Mesenchymal stem cell (in vitro differentiated cells and primary cell): ENCODE data around the gene NID2.

Experiments used
- DNase-seq: peaks from one replicate; pipeline ENCODE4 v3.0.0-alpha.2; 2013
- H2AFZ ChIP-seq: one replicate; pipeline ENCODE4 v1.6.1; 2013; ENCODE audit warnings: low read depth, mild to moderate bottlenecking, control low read depth, inconsistent platforms, low read length, moderate library complexity
- H2AK5ac ChIP-seq: 2 replicates; pipeline ENCODE4 v1.6.1; 2013; ENCODE audit warnings: low read length, moderate library complexity, mild to moderate bottlenecking, inconsistent platforms; ENCODE audit not compliant: severe bottlenecking
- H2BK120ac ChIP-seq: one replicate; pipeline ENCODE4 v1.6.1; 2013; ENCODE audit warnings: low read depth, mild to moderate bottlenecking, inconsistent platforms, low read length, moderate library complexity
- H2BK12ac ChIP-seq, 2 experiments: one replicate each; pipeline ENCODE4 v1.6.1; 2013; ENCODE audit warnings: inconsistent platforms in 2 of 2, low read length in 2 of 2, mild to moderate bottlenecking in 2 of 2, moderate library complexity in 2 of 2, control low read depth in 1 of 2
- H2BK15ac ChIP-seq: one replicate; pipeline ENCODE4 v1.6.1; 2013; ENCODE audit warnings: mild to moderate bottlenecking, low read depth, inconsistent platforms; ENCODE audit not compliant: poor library complexity, severe bottlenecking
- H2BK5ac ChIP-seq: 2 replicates; pipeline ENCODE4 v1.6.1; 2013; ENCODE audit warnings: low read depth, mild to moderate bottlenecking, low read length, control low read depth, inconsistent platforms; ENCODE audit not compliant: poor library complexity, severe bottlenecking
- H3K14ac ChIP-seq, 2 experiments: one replicate each; pipeline ENCODE4 v1.6.1; 2013; ENCODE audit warnings: inconsistent platforms in 2 of 2, low read length in 2 of 2, control low read depth in 1 of 2, mild to moderate bottlenecking in 1 of 2, moderate library complexity in 1 of 2
- H3K18ac ChIP-seq, 2 experiments: one replicate each; pipeline ENCODE4 v1.6.1; 2013; ENCODE audit warnings: inconsistent platforms in 2 of 2, low read length in 2 of 2, control low read depth in 1 of 2, low read depth in 1 of 2, mild to moderate bottlenecking in 1 of 2
- H3K23ac ChIP-seq, 2 experiments: one replicate each; pipeline ENCODE4 v1.6.1; 2013; ENCODE audit warnings: inconsistent platforms in 2 of 2, low read length in 2 of 2, mild to moderate bottlenecking in 2 of 2, moderate library complexity in 2 of 2, control low read depth in 1 of 2
- H3K27ac ChIP-seq: 2 replicates; pipeline ENCODE4 v1.5.1; 2013; ENCODE audit warnings: mild to moderate bottlenecking, moderate library complexity, low read length, control low read depth, inconsistent platforms; ENCODE audit not compliant: poor library complexity, severe bottlenecking
- H3K27me3 ChIP-seq, 2 experiments: 2 replicates each; pipeline versions ENCODE4 v1.6.1 to v1.7.0; 2013; ENCODE audit warnings: low read length in 2 of 2, mild to moderate bottlenecking in 2 of 2, moderate library complexity in 2 of 2, control low read depth in 1 of 2, inconsistent platforms in 1 of 2; ENCODE audit not compliant: control insufficient read depth in 1 of 2, insufficient read depth in 1 of 2
- H3K36me3 ChIP-seq, 2 experiments: 2 replicates each; pipeline versions ENCODE4 v1.6.1 to v1.7.0; 2013; ENCODE audit warnings: low read length in 2 of 2, control low read depth in 1 of 2, inconsistent platforms in 1 of 2, low read depth in 1 of 2, mild to moderate bottlenecking in 1 of 2; ENCODE audit not compliant: insufficient read depth in 2 of 2, control insufficient read depth in 1 of 2
- H3K4ac ChIP-seq, 2 experiments: one replicate each; pipeline ENCODE4 v1.6.1; 2013; ENCODE audit warnings: inconsistent platforms in 2 of 2, low read length in 2 of 2, mild to moderate bottlenecking in 2 of 2, moderate library complexity in 2 of 2, control low read depth in 1 of 2, low read depth in 1 of 2
- H3K4me1 ChIP-seq: 2 replicates; pipeline ENCODE4 v1.6.1; 2013; ENCODE audit warnings: low read depth, low read length, control low read depth; ENCODE audit not compliant: control insufficient read depth, insufficient read depth
- H3K4me2 ChIP-seq: 2 replicates; pipeline ENCODE4 v1.6.1; 2013; ENCODE audit warnings: low read length, mild to moderate bottlenecking, inconsistent platforms; ENCODE audit not compliant: poor library complexity, severe bottlenecking
- H3K4me3 ChIP-seq, 2 experiments: 2 replicates each; pipeline versions ENCODE4 v1.5.1 to v1.7.0; 2013; ENCODE audit warnings: low read length in 2 of 2, mild to moderate bottlenecking in 2 of 2, control low read depth in 1 of 2, low read depth in 1 of 2; ENCODE audit not compliant: insufficient read depth in 1 of 2
- H3K79me1 ChIP-seq: replicated peaks from 2 replicates; pipeline ENCODE4 v1.6.1; 2013; ENCODE audit warnings: mild to moderate bottlenecking, control low read depth, low read length, inconsistent platforms; ENCODE audit not compliant: poor library complexity, severe bottlenecking
- H3K9ac ChIP-seq: 2 replicates; pipeline ENCODE4 v1.7.0; 2013; ENCODE audit warnings: mild to moderate bottlenecking, low read length, moderate library complexity
- H3K9me3 ChIP-seq: 2 replicates; pipeline ENCODE4 v1.7.0; 2013; ENCODE audit warnings: mild to moderate bottlenecking, low read length; ENCODE audit not compliant: control insufficient read depth
- H4K8ac ChIP-seq: one replicate; pipeline ENCODE4 v1.6.1; 2013; ENCODE audit warnings: inconsistent platforms, mild to moderate bottlenecking, low read length, moderate library complexity
- H4K91ac ChIP-seq: one replicate; pipeline ENCODE4 v1.6.1; 2013; ENCODE audit warnings: mild to moderate bottlenecking, low read length, inconsistent platforms
- WGBS: methylation state at CpG from one replicate; pipeline ENCODE4 v1.1.7; 2013; ENCODE audit warnings: mixed read lengths; 5-methylcytosine and 5-hydroxymethylcytosine counted together

NID2 gene

DNA sequence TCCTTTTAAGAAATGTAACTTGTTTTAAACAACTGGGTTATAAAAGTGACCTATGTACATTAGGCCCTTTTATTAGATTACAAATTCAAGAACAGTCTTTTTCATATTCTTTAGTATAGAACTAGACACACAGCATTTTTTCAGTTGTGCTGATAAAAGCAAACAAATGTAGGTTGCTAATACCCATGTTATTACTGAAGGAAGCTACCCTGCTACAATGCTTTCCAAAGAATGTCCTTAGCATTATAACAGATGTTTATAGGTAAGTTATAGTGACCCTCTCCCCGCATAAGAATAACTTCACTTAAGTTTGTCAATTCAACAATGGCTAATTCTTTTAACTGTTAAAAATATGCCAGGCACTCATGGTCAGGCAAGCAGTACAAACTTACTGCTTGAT is 61.6 kb downstream of the NID2 start:
- no peak overlapping the region for H2BK5ac ChIP-seq
- H3K4me1 ChIP-seq: no peaks in the 10 kb centered on the region
- peaks cover 26 to 99% of the 10 kb centered on the region in 2 experiments for H3K36me3 ChIP-seq
- H2BK120ac ChIP-seq: no peak overlapping the region
- H3K9ac ChIP-seq: no peak overlapping the region
- H4K91ac ChIP-seq: no peak overlapping the region
- H3K18ac ChIP-seq: no peak overlapping the region
- no peak overlapping the region for H2BK12ac ChIP-seq
- no peak overlapping the region for H3K4me3 ChIP-seq
- H3K23ac ChIP-seq: no peak overlapping the region
- no peak overlapping the region for H2AK5ac ChIP-seq
- no peak overlapping the region for H3K4me2 ChIP-seq
- H3K27ac ChIP-seq: no peak overlapping the region
- no peak overlapping the region for H2AFZ ChIP-seq
- H4K8ac ChIP-seq: no peak overlapping the region
- no peak overlapping the region for H3K14ac ChIP-seq
- H3K4ac ChIP-seq: no peak overlapping the region
- DNase-seq: no peak
- peaks cover 16% of the 10 kb centered on the region for H3K79me1 ChIP-seq
- no peaks in the 10 kb centered on the region for H3K9me3 ChIP-seq
- H2BK15ac ChIP-seq: no peak overlapping the region
- H3K27me3 ChIP-seq: no peaks in the 10 kb centered on the region
- 100% methylated on average over 1 of the region's 1 CpG for WGBS

DNA sequence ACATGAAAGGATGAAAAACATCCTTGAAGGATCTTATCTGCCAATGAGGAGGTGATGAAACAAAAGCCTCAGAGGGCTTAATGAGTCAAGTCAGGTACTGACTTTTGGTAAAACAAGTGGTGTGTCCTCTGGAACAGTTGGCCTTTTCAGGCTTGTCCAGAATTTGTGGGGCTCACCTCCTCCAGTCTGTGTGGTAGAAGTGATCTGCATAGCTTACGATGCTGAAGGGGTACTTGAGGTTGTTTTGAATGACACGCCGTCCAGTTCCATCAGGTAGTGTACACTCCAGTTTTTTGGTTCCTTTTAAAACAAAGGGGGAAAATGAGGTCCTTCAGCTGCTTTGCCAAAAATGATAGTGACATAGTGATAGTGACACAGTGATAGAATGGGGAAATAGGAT is 62.5 kb downstream of the NID2 start:
- Histone ChIP-seq H3K27ac (no peak overlapping the region), H4K8ac (no peak overlapping the region), H3K4ac (no peak overlapping the region), H3K14ac (no peak overlapping the region), H3K9me3 (no peaks in the 10 kb centered on the region), H3K23ac (no peak overlapping the region), H2BK12ac (no peak overlapping the region), H3K4me1 (no peaks in the 10 kb centered on the region), H4K91ac (no peak overlapping the region), H3K18ac (no peak overlapping the region), H3K36me3 (peaks cover 24 to 99% of the 10 kb centered on the region in 2 experiments), H2AFZ (no peak overlapping the region), H2AK5ac (no peak overlapping the region), H2BK5ac (no peak overlapping the region), H2BK15ac (no peak overlapping the region), H3K27me3 (no peaks in the 10 kb centered on the region), H3K4me3 (no peak overlapping the region), H3K79me1 (peaks cover 17% of the 10 kb centered on the region), H3K4me2 (no peak overlapping the region), H3K9ac (no peak overlapping the region), H2BK120ac (no peak overlapping the region)
- DNase-seq: no peak
- 98% methylated on average over 3 of the region's 3 CpGs for WGBS

- no peak overlapping the region for H2AK5ac ChIP-seq
- H3K36me3 ChIP-seq: peaks cover 16 to 99% of the 10 kb centered on the region in 2 experiments
- no peak overlapping the region for H2BK12ac ChIP-seq
- WGBS: no CpG with 5 or more reads among the region's 2 CpGs
- H3K4me3 ChIP-seq: no peak overlapping the region
- no peak overlapping the region for H3K4ac ChIP-seq
- no peak for DNase-seq
- no peak overlapping the region for H2BK5ac ChIP-seq
- H3K9me3 ChIP-seq: no peaks in the 10 kb centered on the region
- H4K8ac ChIP-seq: no peak overlapping the region
- H2BK120ac ChIP-seq: no peak overlapping the region
- no peak overlapping the region for H3K18ac ChIP-seq
- no peak overlapping the region for H2BK15ac ChIP-seq
- no peak overlapping the region for H3K27ac ChIP-seq
- H3K4me1 ChIP-seq: no peaks in the 10 kb centered on the region
- H3K79me1 ChIP-seq: peaks cover 19% of the 10 kb centered on the region
- no peak overlapping the region for H3K14ac ChIP-seq
- no peak overlapping the region for H3K9ac ChIP-seq
- H3K27me3 ChIP-seq: no peaks in the 10 kb centered on the region
- H4K91ac ChIP-seq: no peak overlapping the region
- H3K23ac ChIP-seq: no peak overlapping the region
- no peak overlapping the region for H3K4me2 ChIP-seq
- H2AFZ ChIP-seq: no peak overlapping the region
Observed at GRCh38 chr14:52005625-52006024, 63.2 kb downstream of the NID2 start.

- no peaks in the 10 kb centered on the region for H3K27me3 ChIP-seq
- no peak overlapping the region for H2BK5ac ChIP-seq
- H3K27ac ChIP-seq: no peak overlapping the region
- no peak overlapping the region for H2AFZ ChIP-seq
- no peak for DNase-seq
- H2BK12ac ChIP-seq: no peak overlapping the region
- no peak overlapping the region for H3K9ac ChIP-seq
- H4K8ac ChIP-seq: no peak overlapping the region
- WGBS: 96% methylated on average over 3 of the region's 3 CpGs
- H4K91ac ChIP-seq: no peak overlapping the region
- H2BK120ac ChIP-seq: no peak overlapping the region
- H3K36me3 ChIP-seq: peaks cover 11 to 87% of the 10 kb centered on the region in 2 experiments
- no peak overlapping the region for H3K23ac ChIP-seq
- no peak overlapping the region for H2BK15ac ChIP-seq
- no peak overlapping the region for H3K4me2 ChIP-seq
- no peak overlapping the region for H3K4ac ChIP-seq
- H3K18ac ChIP-seq: no peak overlapping the region
- H3K4me1 ChIP-seq: no peaks in the 10 kb centered on the region
- no peak overlapping the region for H2AK5ac ChIP-seq
- no peak overlapping the region for H3K4me3 ChIP-seq
- no peaks in the 10 kb centered on the region for H3K9me3 ChIP-seq
- peaks cover 17% of the 10 kb centered on the region for H3K79me1 ChIP-seq
- H3K14ac ChIP-seq: no peak overlapping the region
Observed at GRCh38 chr14:52003324-52003723, 65.5 kb downstream of the NID2 start.
